Tibial nerve (tissue), 4 donors: Measurements from ENCODE around the gene S100A1. TPM values are rescaled to one million over a fixed set of nuclear protein-coding genes. Genes with fewer than 3 reads are reported as not detected.
A peak's percentile ranks its signal among the peaks of the same experiment; 100 is the strongest.

Source experiments
- DNase-seq, 2 donors: peaks; one replicate each; pipeline ENCODE4 v3.0.0-alpha.2; 2019; ENCODE audit warnings: low spot score in 2 of 2
- H3K27ac ChIP-seq, 4 donors: fragments of 200-600 bp; sonication (generic) in 3 of 4; one replicate each; pipeline ENCODE4 v1.5.1; 2017 to 2019; ENCODE audit warnings: mild to moderate bottlenecking in 1 of 4
- H3K27me3 ChIP-seq, 2 donors: fragments of 200-600 bp; sonication (generic) in 1 of 2; one replicate each; pipeline versions ENCODE4 v1.5.1 to v1.6.0; 2017 to 2019
- H3K36me3 ChIP-seq, 3 donors: fragments of 200-600 bp; sonication (generic); one replicate each; pipeline ENCODE4 v1.5.1; 2018 to 2019
- H3K4me1 ChIP-seq, 4 donors: fragments of 200-600 bp; sonication (generic) in 3 of 4; one replicate each; pipeline ENCODE4 v1.5.1; 2017 to 2019
- H3K4me3 ChIP-seq, 4 donors: fragments of 200-600 bp; sonication (generic) in 3 of 4; one replicate each; pipeline ENCODE4 v1.5.1; 2017 to 2019; ENCODE audit warnings: mild to moderate bottlenecking in 1 of 4, moderate library complexity in 1 of 4
- H3K9me3 ChIP-seq, 4 donors: fragments of 200-600 bp; sonication (generic) in 3 of 4; one replicate each; pipeline ENCODE4 v1.5.1; 2017 to 2019
- EP300 ChIP-seq, 2 donors: sonication (generic); formaldehyde crosslinking; IDR thresholded peaks; one replicate each; pipeline ENCODE4 v1.6.1; 2017; ENCODE audit warnings: antibody characterized with exemption in 2 of 2, mild to moderate bottlenecking in 1 of 2
- POLR2A ChIP-seq, 2 donors: fragments of 450-650 bp; IDR thresholded peaks; one replicate each; pipeline ENCODE4 v1.6.1; 2017; ENCODE audit warnings: antibody characterized with exemption in 2 of 2, mild to moderate bottlenecking in 2 of 2, moderate library complexity in 2 of 2
- WGBS, 2 donors: methylation state at CpG; one replicate each; pipeline ENCODE4 v1.1.5; 2018; 5-methylcytosine and 5-hydroxymethylcytosine counted together
- total RNA-seq, 4 donors: library from RNA; depleted of rRNA; stranded (reverse); fragments of >200 nt; gene quantifications; one replicate each; pipeline ENCODE4 v1.1.0, GENCODE V29; 2016
- TF ChIP-seq, protein P1 (sequence below), 5 experiments: fragments of 200-600 bp in 3 of 5; fragments of 450-650 bp in 2 of 5; sonication (generic) in 3 of 5; IDR thresholded peaks; one replicate each; pipeline ENCODE4 v1.5.1; 2016 to 2019; ENCODE audit warnings: antibody characterized with exemption in 5 of 5, mild to moderate bottlenecking in 3 of 5, moderate library complexity in 2 of 5

S100A1 gene
- total RNA-seq, 4 donors from 2014 or later = 41.4 to 102 (median 69.2) TPM

- Histone ChIP-seq H3K27me3 (no peaks in the 10 kb centered on the region), H3K36me3 (peaks cover 0 to 33% (median 0%) of the 10 kb centered on the region in 3 donors), H3K9me3 (no peaks in the 10 kb centered on the region), H3K4me3 (no peak overlapping the region), H3K4me1 (peaks cover 0 to 35% (median 21%) of the 10 kb centered on the region in 4 donors), H3K27ac (no peak overlapping the region)
- no peak for TF ChIP-seq POLR2A (IDR thresholded peaks at IDR 0.05)
- TF ChIP-seq, protein P1, sequence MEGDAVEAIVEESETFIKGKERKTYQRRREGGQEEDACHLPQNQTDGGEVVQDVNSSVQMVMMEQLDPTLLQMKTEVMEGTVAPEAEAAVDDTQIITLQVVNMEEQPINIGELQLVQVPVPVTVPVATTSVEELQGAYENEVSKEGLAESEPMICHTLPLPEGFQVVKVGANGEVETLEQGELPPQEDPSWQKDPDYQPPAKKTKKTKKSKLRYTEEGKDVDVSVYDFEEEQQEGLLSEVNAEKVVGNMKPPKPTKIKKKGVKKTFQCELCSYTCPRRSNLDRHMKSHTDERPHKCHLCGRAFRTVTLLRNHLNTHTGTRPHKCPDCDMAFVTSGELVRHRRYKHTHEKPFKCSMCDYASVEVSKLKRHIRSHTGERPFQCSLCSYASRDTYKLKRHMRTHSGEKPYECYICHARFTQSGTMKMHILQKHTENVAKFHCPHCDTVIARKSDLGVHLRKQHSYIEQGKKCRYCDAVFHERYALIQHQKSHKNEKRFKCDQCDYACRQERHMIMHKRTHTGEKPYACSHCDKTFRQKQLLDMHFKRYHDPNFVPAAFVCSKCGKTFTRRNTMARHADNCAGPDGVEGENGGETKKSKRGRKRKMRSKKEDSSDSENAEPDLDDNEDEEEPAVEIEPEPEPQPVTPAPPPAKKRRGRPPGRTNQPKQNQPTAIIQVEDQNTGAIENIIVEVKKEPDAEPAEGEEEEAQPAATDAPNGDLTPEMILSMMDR (IDR thresholded peaks at IDR 0.05) = no peak
- TF ChIP-seq EP300 (IDR thresholded peaks at IDR 0.05) = no peak
- no peak for DNase-seq
- WGBS, 2 donors = 97 to 98% methylated on average over 6 of the region's 6 CpGs
Measured at GRCh38 chr1:153619171-153619570, 9.1 kb upstream of the S100A1 start.

DNA sequence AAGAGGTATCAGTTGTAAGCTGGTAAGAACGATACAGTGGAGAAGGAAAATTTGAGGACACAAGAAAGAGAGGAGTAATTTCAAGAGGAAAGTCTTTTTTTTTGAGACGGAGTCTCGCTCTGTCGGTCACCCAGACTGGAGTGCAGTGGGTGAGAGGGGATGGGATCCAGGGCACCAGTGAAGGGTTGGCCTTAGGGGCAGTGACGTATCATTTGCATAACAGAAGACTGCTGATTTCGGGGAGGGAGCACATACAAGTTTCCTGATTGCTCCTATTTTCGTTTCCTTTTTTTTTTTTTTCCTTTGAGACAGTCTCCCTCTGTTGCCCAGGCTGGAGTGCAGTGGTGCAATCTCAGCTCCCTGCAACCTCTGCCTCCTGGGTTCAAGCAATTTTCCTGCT lies 5.1 kb upstream of the S100A1 start:
- Histone ChIP-seq H3K36me3 (peaks cover 0 to 39% (median 0%) of the 10 kb centered on the region in 3 donors), H3K9me3 (no peaks in the 10 kb centered on the region), H3K4me3 (no peak overlapping the region), H3K4me1 (peaks cover 0 to 41% (median 19%) of the 10 kb centered on the region in 4 donors), H3K27me3 (no peaks in the 10 kb centered on the region), H3K27ac (peak overlapping the region in 1 of 4 donors; percentile 50)
- DNase-seq = no peak
- WGBS, 2 donors = 45 to 51% methylated on average over 7 of the region's 7 CpGs
- TF ChIP-seq, protein P1 (IDR thresholded peaks at IDR 0.05) = no peak
- peak in 1 of 2 donors; percentile 12 for TF ChIP-seq EP300 (IDR thresholded peaks at IDR 0.05)

DNA sequence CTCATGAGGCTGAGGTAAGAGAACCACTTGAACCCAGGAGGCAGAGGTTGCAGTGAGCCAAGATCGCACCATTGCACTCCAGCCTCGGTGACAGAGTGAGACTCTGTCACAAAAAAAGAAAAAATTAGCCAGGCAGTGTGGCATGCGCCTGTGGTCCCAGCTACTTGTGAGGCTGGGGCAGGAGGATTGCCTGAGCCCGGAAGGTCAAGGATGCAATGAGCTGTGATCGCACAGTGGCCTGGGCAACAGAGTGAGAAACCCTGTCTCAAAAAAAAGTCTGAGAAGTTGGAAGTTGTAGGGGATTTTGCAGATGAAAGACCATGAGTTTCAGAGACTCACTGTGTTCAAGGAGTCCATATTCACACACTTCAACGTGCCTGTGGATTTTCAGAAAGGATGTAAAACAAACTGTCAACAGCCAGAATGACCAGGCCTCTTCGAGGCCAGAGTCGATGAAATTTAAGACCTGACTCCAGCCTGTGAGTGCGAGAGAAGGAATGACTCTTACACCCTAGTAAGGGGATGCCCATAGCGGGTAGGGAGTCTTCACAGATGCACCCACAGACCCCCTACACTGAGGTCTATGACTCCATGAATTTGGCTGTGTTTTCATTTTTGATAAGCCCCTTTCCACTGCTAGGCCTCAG lies 3.1 kb upstream of the S100A1 start:
- H3K27me3 ChIP-seq = no peaks in the 10 kb centered on the region
- H3K36me3 ChIP-seq = peaks cover 0 to 20% (median 0%) of the 10 kb centered on the region in 3 donors
- DNase-seq = no peak
- whole genome bisulfite sequencing, 2 donors = 90 to 92% methylated on average over 10 of the region's 10 CpGs
- peaks cover 0 to 56% (median 21%) of the 10 kb centered on the region in 4 donors for H3K4me1 ChIP-seq
- no peak overlapping the region for H3K27ac ChIP-seq
- no peak overlapping the region for H3K4me3 ChIP-seq
- no peaks in the 10 kb centered on the region for H3K9me3 ChIP-seq
- no peak for TF ChIP-seq POLR2A (IDR thresholded peaks at IDR 0.05)
- TF ChIP-seq EP300 (IDR thresholded peaks at IDR 0.05) = no peak
- TF ChIP-seq, protein P1 (IDR thresholded peaks at IDR 0.05) = no peak

GRCh38 chr1:153626477-153626903 lies 1.7 kb upstream of the S100A1 start:
- Histone ChIP-seq H3K36me3 (peaks cover 0 to 18% (median 0%) of the 10 kb centered on the region in 3 donors), H3K9me3 (no peaks in the 10 kb centered on the region), H3K4me1 (peaks cover 0 to 62% (median 22%) of the 10 kb centered on the region in 4 donors), H3K4me3 (peak overlapping the region; percentile 25 to 56 (median 48)), H3K27ac (peak overlapping the region; percentile 79 to 96 (median 86)), H3K27me3 (no peaks in the 10 kb centered on the region)
- TF ChIP-seq EP300 (IDR thresholded peaks at IDR 0.05) (no peak), POLR2A (IDR thresholded peaks at IDR 0.05) (no peak)
- TF ChIP-seq, protein P1 (IDR thresholded peaks at IDR 0.05) = no peak
- no peak for DNase-seq
- WGBS, 2 donors = 36 to 44% methylated on average over 3 of the region's 3 CpGs

DNA sequence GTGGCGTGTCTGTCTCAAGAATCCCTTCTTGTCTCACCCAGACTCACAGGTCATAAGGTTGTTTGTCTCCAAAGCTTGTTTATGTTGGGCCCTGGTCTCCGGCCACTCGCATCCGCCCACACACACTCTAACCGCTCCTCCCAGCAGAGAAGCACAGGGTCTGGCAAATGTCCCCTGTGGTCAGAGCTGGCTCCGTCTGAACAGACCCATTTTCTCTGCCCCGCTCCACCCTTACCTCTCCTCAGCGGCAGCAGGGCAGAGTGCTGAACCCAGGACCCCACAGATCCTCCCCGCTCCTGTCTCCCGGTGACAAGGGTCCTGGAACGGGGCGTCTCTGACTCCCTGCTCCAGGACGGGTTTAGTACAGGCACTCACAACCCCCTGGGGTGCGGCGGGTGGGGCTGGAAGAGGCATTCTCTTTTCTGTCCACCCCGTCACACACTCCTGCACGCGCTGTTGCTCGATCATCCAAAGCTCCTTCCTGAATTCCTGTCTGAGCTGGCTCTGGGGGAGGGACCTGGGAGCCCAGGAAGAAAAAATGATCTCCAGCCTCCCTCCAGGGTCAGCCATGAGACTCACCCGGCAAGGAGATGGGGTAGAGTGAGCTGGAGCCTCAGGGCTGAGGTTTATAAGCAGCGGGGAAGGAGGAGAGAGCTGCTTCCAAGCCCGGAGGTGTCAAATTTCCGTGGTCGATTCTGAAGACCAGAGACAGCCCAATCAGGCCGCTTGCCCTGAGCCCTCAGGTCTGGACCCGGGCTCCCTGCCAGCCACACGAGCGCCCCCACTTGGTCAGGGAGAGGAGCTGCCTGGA lies 1.1 kb upstream of the S100A1 start, which contains the start of gene S100A13:
TSS of gene S100A13 (minus strand) at position 602 of the 811 bp plus-strand sequence. CDS start 1,033 bp downstream, outside the sequence.
- peak within 1 kb of the TSS; percentile 79 to 96 (median 86) for H3K27ac ChIP-seq
- TF ChIP-seq, protein P1 (IDR thresholded peaks at IDR 0.05) = peak in 4 of 5 experiments; percentile 31 to 63 (median 44)
- peak in 1 of 2 donors; percentile 60 for TF ChIP-seq POLR2A (IDR thresholded peaks at IDR 0.05)
- TF ChIP-seq EP300 (IDR thresholded peaks at IDR 0.05) = peak in 1 of 2 donors; percentile 85
- peak within 1 kb of the TSS; percentile 25 to 56 (median 48) for H3K4me3 ChIP-seq
- 6 to 8% methylated on average over 25 to 28 of the region's 28 CpGs for WGBS, 2 donors
- no peaks in the 10 kb centered on the region for H3K27me3 ChIP-seq
- peak; percentile 65 to 68 for DNase-seq
- H3K36me3 ChIP-seq = peaks cover 0 to 18% (median 0%) of the 10 kb centered on the region in 3 donors
- peaks cover 0 to 62% (median 22%) of the 10 kb centered on the region in 4 donors for H3K4me1 ChIP-seq
- H3K9me3 ChIP-seq = no peaks in the 10 kb centered on the region
